Suprapubic skin (tissue), 4 donors: Measurements from ENCODE around the gene PPP1R14C. TPM values are rescaled to one million over a fixed set of nuclear protein-coding genes. Genes with fewer than 3 reads are reported as not detected.
A peak's percentile ranks its signal among the peaks of the same experiment; 100 is the strongest.

Experiments used
- DNase-seq, 2 donors: peaks; one replicate each; pipeline ENCODE4 v3.0.0-alpha.2; 2019; ENCODE audit warnings: low spot score in 2 of 2
- H3K27ac ChIP-seq: fragments of 200-600 bp; sonication (generic); one replicate; pipeline ENCODE4 v1.5.1; 2019
- H3K27me3 ChIP-seq: fragments of 200-600 bp; sonication (generic); one replicate; pipeline ENCODE4 v1.5.1; 2019
- H3K36me3 ChIP-seq: fragments of 200-600 bp; sonication (generic); one replicate; pipeline ENCODE4 v1.5.1; 2019
- H3K4me1 ChIP-seq: fragments of 200-600 bp; sonication (generic); one replicate; pipeline ENCODE4 v1.5.1; 2019
- H3K4me3 ChIP-seq: fragments of 200-600 bp; sonication (generic); one replicate; pipeline ENCODE4 v1.5.1; 2019; ENCODE audit warnings: mild to moderate bottlenecking
- H3K9me3 ChIP-seq: fragments of 200-600 bp; sonication (generic); one replicate; pipeline ENCODE4 v1.5.1; 2019
- EP300 ChIP-seq: sonication (generic); formaldehyde crosslinking; IDR thresholded peaks from one replicate; pipeline ENCODE4 v1.6.1; 2017; ENCODE audit warnings: antibody characterized with exemption
- POLR2A ChIP-seq, 2 donors: fragments of 450-650 bp; IDR thresholded peaks; one replicate each; pipeline ENCODE4 v1.6.1; 2017; ENCODE audit warnings: antibody characterized with exemption in 2 of 2, mild to moderate bottlenecking in 2 of 2, moderate library complexity in 2 of 2
- POLR2AphosphoS5 ChIP-seq, 3 donors: sonication (generic); formaldehyde crosslinking; IDR thresholded peaks; one replicate each; pipeline ENCODE4 v1.6.1; 2017; ENCODE audit warnings: antibody characterized with exemption in 3 of 3
- WGBS: methylation state at CpG from one replicate; pipeline ENCODE4 v1.1.5; 2018; 5-methylcytosine and 5-hydroxymethylcytosine counted together
- total RNA-seq, 4 donors: library from RNA; depleted of rRNA; stranded (reverse); fragments of >200 nt; gene quantifications; one replicate each; pipeline ENCODE4 v1.1.0, GENCODE V29; 2016
- TF ChIP-seq, protein P1 (sequence below), 2 donors: fragments of 200-600 bp in 1 of 2; fragments of 450-650 bp in 1 of 2; sonication (generic) in 1 of 2; IDR thresholded peaks; one replicate each; pipeline ENCODE4 v1.5.1; 2016 to 2019; ENCODE audit warnings: antibody characterized with exemption in 2 of 2, mild to moderate bottlenecking in 1 of 2, moderate library complexity in 1 of 2

The PPP1R14C gene
- total RNA-seq, 4 donors from 2014 or later = 44.3 to 104 (median 88.8) TPM

DNA sequence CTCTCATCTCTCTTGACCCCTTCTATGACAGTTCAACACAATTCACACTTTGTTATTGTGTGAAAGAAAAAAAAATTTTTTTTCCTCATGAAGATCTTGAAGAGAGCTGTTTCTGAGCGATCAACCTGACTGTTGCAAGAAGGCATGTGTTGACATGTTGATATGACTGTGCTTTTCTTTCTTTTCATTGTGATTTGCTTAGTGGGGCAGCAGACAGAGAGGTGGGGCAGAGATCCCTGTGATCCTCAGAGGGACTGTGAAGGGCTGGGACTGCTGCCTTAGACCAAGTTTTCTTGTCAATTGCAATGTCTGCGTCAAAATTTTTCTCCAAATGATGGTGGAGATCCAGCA is 155.2 kb downstream of the PPP1R14C start:
- H3K27ac ChIP-seq = peak overlapping the region; percentile 58
- TF ChIP-seq EP300 (no peak), POLR2AphosphoS5 (IDR thresholded peaks at IDR 0.05) (no peak), POLR2A (IDR thresholded peaks at IDR 0.05) (no peak)
- TF ChIP-seq, protein P1, sequence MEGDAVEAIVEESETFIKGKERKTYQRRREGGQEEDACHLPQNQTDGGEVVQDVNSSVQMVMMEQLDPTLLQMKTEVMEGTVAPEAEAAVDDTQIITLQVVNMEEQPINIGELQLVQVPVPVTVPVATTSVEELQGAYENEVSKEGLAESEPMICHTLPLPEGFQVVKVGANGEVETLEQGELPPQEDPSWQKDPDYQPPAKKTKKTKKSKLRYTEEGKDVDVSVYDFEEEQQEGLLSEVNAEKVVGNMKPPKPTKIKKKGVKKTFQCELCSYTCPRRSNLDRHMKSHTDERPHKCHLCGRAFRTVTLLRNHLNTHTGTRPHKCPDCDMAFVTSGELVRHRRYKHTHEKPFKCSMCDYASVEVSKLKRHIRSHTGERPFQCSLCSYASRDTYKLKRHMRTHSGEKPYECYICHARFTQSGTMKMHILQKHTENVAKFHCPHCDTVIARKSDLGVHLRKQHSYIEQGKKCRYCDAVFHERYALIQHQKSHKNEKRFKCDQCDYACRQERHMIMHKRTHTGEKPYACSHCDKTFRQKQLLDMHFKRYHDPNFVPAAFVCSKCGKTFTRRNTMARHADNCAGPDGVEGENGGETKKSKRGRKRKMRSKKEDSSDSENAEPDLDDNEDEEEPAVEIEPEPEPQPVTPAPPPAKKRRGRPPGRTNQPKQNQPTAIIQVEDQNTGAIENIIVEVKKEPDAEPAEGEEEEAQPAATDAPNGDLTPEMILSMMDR (IDR thresholded peaks at IDR 0.05) = no peak
- 89% methylated on average over 2 of the region's 2 CpGs for WGBS
- no peak overlapping the region for H3K4me3 ChIP-seq
- no peak for DNase-seq
- H3K4me1 ChIP-seq = peaks cover 30% of the 10 kb centered on the region
- no peaks in the 10 kb centered on the region for H3K27me3 ChIP-seq
- no peaks in the 10 kb centered on the region for H3K36me3 ChIP-seq
- peaks cover 9% of the 10 kb centered on the region for H3K9me3 ChIP-seq

DNA sequence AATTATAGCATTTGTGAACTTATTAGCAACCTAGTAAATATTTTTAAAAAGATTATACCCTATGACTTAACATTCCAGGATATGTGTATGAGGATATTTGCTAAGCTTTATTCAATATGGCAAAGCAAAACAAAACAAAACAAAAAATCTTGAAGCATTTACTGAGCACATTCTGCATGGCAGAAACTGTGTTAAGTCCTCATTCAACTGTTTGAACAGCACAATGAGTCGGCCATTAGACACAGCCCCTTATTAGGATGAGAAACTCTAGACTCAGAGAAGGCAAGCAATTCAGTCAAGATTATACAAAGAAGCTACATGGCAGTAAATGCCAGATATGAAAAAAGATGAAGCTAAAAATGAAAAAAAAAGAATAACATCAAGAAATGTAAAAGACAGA is 155.8 kb downstream of the PPP1R14C start:
- peaks cover 23% of the 10 kb centered on the region for H3K4me1 ChIP-seq
- DNase-seq = no peak
- H3K27me3 ChIP-seq = no peaks in the 10 kb centered on the region
- no peak overlapping the region for H3K27ac ChIP-seq
- H3K4me3 ChIP-seq = no peak overlapping the region
- TF ChIP-seq POLR2AphosphoS5 (IDR thresholded peaks at IDR 0.05) (no peak), EP300 (no peak), POLR2A (IDR thresholded peaks at IDR 0.05) (no peak)
- peaks cover 9% of the 10 kb centered on the region for H3K9me3 ChIP-seq
- H3K36me3 ChIP-seq = no peaks in the 10 kb centered on the region
- 97% methylated on average over 1 of the region's 1 CpG for WGBS

Other genes with a start within 250 kb of the PPP1R14C start
- gene RAET1E, start 244.9 kb upstream of the PPP1R14C start, total RNA-seq = 10 to 100 TPM; 14.4 to 46.8 (median 22.8) TPM
- gene RAET1G, start 219.9 kb upstream of the PPP1R14C start, total RNA-seq = 1 to 10 TPM; 1.9 to 5.8 (median 4.5) TPM
- gene ULBP2, start 201.0 kb upstream of the PPP1R14C start, total RNA-seq = under 1 TPM in 2 of 4 donors, not detected in 2; 0.76 to 0.95 TPM
- under 1 TPM in 2 of 4 donors, not detected in 2; 0.34 to 0.47 TPM for gene ULBP1, start 179.1 kb upstream of the PPP1R14C start, total RNA-seq
- 1 to 10 TPM; 1.6 to 8.0 (median 4.2) TPM for gene RAET1L, start 117.5 kb upstream of the PPP1R14C start, total RNA-seq
- 1 to 10 TPM in 1 of 4 donors, under 1 TPM in 1, not detected in 2; 0.78 to 2.1 TPM for gene ULBP3, start 73.9 kb upstream of the PPP1R14C start, total RNA-seq
- gene IYD, start 226.0 kb downstream of the PPP1R14C start, total RNA-seq = 1 to 10 TPM in 2 of 4 donors, under 1 TPM in 2; 0.13 to 3.0 (median 1.6) TPM